HepG2 (cell line): ENCODE data around the gene ALDH7A1. TPM values are rescaled to one million over a fixed set of nuclear protein-coding genes. Genes with fewer than 3 reads are reported as not detected.
A peak's percentile ranks its signal among the peaks of the same experiment; 100 is the strongest.

Experiments used
- ATAC-seq: fragments of 200-7000 bp; cut with Tn5 transposase; 3 replicates; pipeline ENCODE4 v1.9.1; 2020; ENCODE audit warnings: mild to moderate bottlenecking, moderate library complexity
- BruUV-seq: library from RNA; stranded (reverse); fragments of 400-500 nt; replicated peaks from 2 replicates; lab custom pipeline; 2021; lab: Mats Ljungman, UMichigan
- CTCF ChIA-PET: fragments of 300-600 bp; formaldehyde crosslinking; extraction: SDS; loops from one replicate; lab custom pipeline; 2021; ENCODE audit warnings: low total read pairs, inconsistent platforms, low intra/inter-chr PET ratio; lab: Yijun Ruan, JAX
- POLR2A ChIA-PET: fragments of 350-600 bp; sonication (Branson Sonifier 250); formaldehyde crosslinking; loops from one replicate; lab custom pipeline; 2020; ENCODE audit warnings: antibody characterized with exemption, inconsistent platforms; lab: Yijun Ruan, JAX
- DNase-seq: peaks from one replicate; pipeline ENCODE4 v3.0.0-alpha.2; 2015; ENCODE audit warnings: low spot score
- FAIRE-seq: peaks from 3 replicates; lab custom pipeline; 2011; peaks lifted over from hg19 to GRCh38; lab: Jason Lieb, UNC
- H2AFZ ChIP-seq: one replicate; pipeline ENCODE4 v1.6.1; 2011; ENCODE audit warnings: low read length, inconsistent platforms
- H3K27ac ChIP-seq: fragments of 300-600 bp; 3 replicates; pipeline ENCODE4 v1.8.0; 2011; ENCODE audit warnings: mixed run types, mild to moderate bottlenecking, mixed read lengths, low read length, inconsistent platforms; ENCODE audit not compliant: insufficient read depth; ENCODE audit errors: extremely low read length
- H3K27me3 ChIP-seq, 2 experiments: fragments of 200-600 bp in 1 of 2; 2 replicates in 1 of 2; 3 replicates in 1 of 2; pipeline versions ENCODE4 v1.6.0 to v1.8.0; 2011; ENCODE audit warnings: low read length in 2 of 2, mild to moderate bottlenecking in 2 of 2, moderate library complexity in 2 of 2, inconsistent platforms in 1 of 2; ENCODE audit not compliant: insufficient read depth in 2 of 2, control insufficient read depth in 1 of 2
- H3K36me3 ChIP-seq, 2 experiments: fragments of 200-600 bp in 1 of 2; replicated peaks in 1 of 2; 2 replicates in 1 of 2; 3 replicates in 1 of 2; pipeline versions ENCODE4 v1.5.1 to v1.8.0; 2011; ENCODE audit warnings: low read length in 2 of 2, inconsistent platforms in 1 of 2; ENCODE audit not compliant: insufficient read depth in 2 of 2, control insufficient read depth in 1 of 2
- H3K4me1 ChIP-seq: 2 replicates; pipeline ENCODE4 v1.5.1; 2012; ENCODE audit warnings: low read length, inconsistent platforms; ENCODE audit not compliant: insufficient read depth
- H3K4me2 ChIP-seq: 2 replicates; pipeline ENCODE4 v1.6.0; 2011; ENCODE audit warnings: low read depth, low read length, inconsistent platforms
- H3K4me3 ChIP-seq, 3 experiments: fragments of 200-600 bp in 1 of 3; sonication (generic), shearing (Covaris generic) in 1 of 3; replicated peaks in 1 of 3; 2 replicates each; pipeline ENCODE4 v1.5.1; 2011 to 2016; ENCODE audit warnings: low read length in 3 of 3, inconsistent platforms in 2 of 3, low read depth in 2 of 3, mild to moderate bottlenecking in 2 of 3, control low read depth in 1 of 3, mixed read lengths in 1 of 3; ENCODE audit not compliant: insufficient read depth in 1 of 3
- H3K79me2 ChIP-seq: one replicate; pipeline ENCODE4 v1.6.1; 2011; ENCODE audit warnings: low read length, inconsistent platforms; ENCODE audit not compliant: insufficient read depth
- H3K9ac ChIP-seq: 2 replicates; pipeline ENCODE4 v1.6.0; 2011; ENCODE audit warnings: mild to moderate bottlenecking, low read depth, low read length, inconsistent platforms; ENCODE audit not compliant: insufficient read depth
- H3K9me3 ChIP-seq: 2 replicates; pipeline ENCODE4 v1.5.1; 2012; ENCODE audit warnings: mild to moderate bottlenecking, low read length
- H4K20me1 ChIP-seq: 2 replicates; pipeline ENCODE4 v1.6.0; 2011; ENCODE audit warnings: inconsistent platforms, mild to moderate bottlenecking, low read length, moderate library complexity; ENCODE audit not compliant: insufficient read depth
- NFRKB ChIP-seq: fragments of 450-650 bp; IDR thresholded peaks from 2 replicates; pipeline ENCODE4 v1.6.1; 2017
- ZBTB43 ChIP-seq: sonication (generic); formaldehyde crosslinking; conservative IDR thresholded peaks from 2 replicates; pipeline ENCODE4 v1.4.0; 2020; ENCODE audit warnings: missing genetic modification reagents
- ZNF121 ChIP-seq: sonication (generic); formaldehyde crosslinking; IDR thresholded peaks from 2 replicates; pipeline ENCODE4 v1.5.0; 2020; ENCODE audit warnings: mild to moderate bottlenecking, missing genetic modification reagents
- ZNF878 ChIP-seq: sonication (generic); formaldehyde crosslinking; IDR thresholded peaks from 2 replicates; pipeline ENCODE4 v1.8.1; 2023; ENCODE audit warnings: mild to moderate bottlenecking, missing genetic modification reagents, moderate library complexity
- WGBS: methylation state at CpG from one replicate; pipeline ENCODE4 v1.1.6; 2017; ENCODE audit warnings: low lambda C conversion rate; 5-methylcytosine and 5-hydroxymethylcytosine counted together
- in situ Hi-C: cut with HindIII; loops from 2 replicates; pipeline ENCODE4 v1.10.0; 2017; ENCODE audit warnings: low pct_unique_long_range_greater_than_20kb; ENCODE audit not compliant: extremely low pct_ligation_motif_present
- intact Hi-C: fragments of 100-400 bp; cut with micrococcal nuclease; formaldehyde crosslinking; loops from one replicate; pipeline ENCODE4 v1.10.0; 2022; ENCODE audit not compliant: unreplicated experiment
- polyA plus RNA-seq, 8 experiments: library from polyadenylated mRNA; depleted of rRNA in 3 of 8; stranded (reverse) in 7 of 8; unstranded in 1 of 8; fragments of >200 nt; fragmentation: Illumina TruSeq in 4 of 8; extraction: Trizol in 4 of 8; gene quantifications; 2 replicates each; pipeline versions ENCODE4 v1.2.1 to v1.2.3, GENCODE V29; 2011 to 2016; ENCODE audit warnings: low read depth in 4 of 8, missing spikeins in 1 of 8, mixed read lengths in 1 of 8; ENCODE audit not compliant: insufficient read depth in 1 of 8
- total RNA-seq, 5 experiments: library from RNA; depleted of rRNA; stranded (reverse); fragments of >200 nt; fragmentation: Illumina TruSeq; extraction: Trizol; gene quantifications; 2 replicates each; pipeline ENCODE4 v1.2.3, GENCODE V29; 2016; ENCODE audit warnings: low read depth in 1 of 5
- TF ChIP-seq, protein P1 (sequence below), 2 experiments: sonication (generic) in 1 of 2; formaldehyde crosslinking in 1 of 2; IDR thresholded peaks; 2 replicates each; pipeline versions ENCODE4 v1.6.1 to v1.9.0; 2014 to 2022; ENCODE audit warnings: antibody characterized with exemption in 1 of 2, borderline replicate concordance in 1 of 2, inconsistent platforms in 1 of 2, low read depth in 1 of 2, missing genetic modification reagents in 1 of 2
- TF ChIP-seq, protein P2 (sequence below): sonication (generic); formaldehyde crosslinking; IDR thresholded peaks from 2 replicates; pipeline ENCODE4 v1.4.0; 2020; ENCODE audit warnings: mild to moderate bottlenecking, missing genetic modification reagents
- TF ChIP-seq, protein P3 (sequence below): sonication (generic); formaldehyde crosslinking; IDR thresholded peaks from one replicate; pipeline ENCODE4 v1.5.1; 2020; ENCODE audit warnings: mild to moderate bottlenecking, missing genetic modification reagents; ENCODE audit errors: not compliant biosample characterization

Gene ALDH7A1
- total and polyA plus RNA-seq, 2 of the 13 experiments (the other 11 are each of a cell fraction or from before 2014, with no cell fraction given), result 69.0 to 100 TPM

- intact Hi-C loops, result loop anchor here (5.0 kb wide), 1 partner anchor 43 kb away; no protein-coding TSS in a partner anchor
- CTCF ChIA-PET, result no interaction called here
- in situ Hi-C loops, result loop anchor here (5.0 kb wide), 1 partner anchor 142 kb away; no protein-coding TSS in a partner anchor
These were observed 100.6 kb downstream of the ALDH7A1 start for GRCh38 chr5:126494393-126494792.

More at GRCh38 chr5:126494393-126494792, 100.6 kb downstream of the ALDH7A1 start:
- 93% methylated on average over 3 of the region's 3 CpGs for WGBS
- POLR2A ChIA-PET, result no interaction called here
- TF ChIP-seq ZNF878 (CRISPR knock-in tag), result no peak
- no peak for TF ChIP-seq NFRKB
- TF ChIP-seq ZNF121, result peak; percentile 70; the same call in 1 of the 2 replicates
- TF ChIP-seq, protein P1, sequence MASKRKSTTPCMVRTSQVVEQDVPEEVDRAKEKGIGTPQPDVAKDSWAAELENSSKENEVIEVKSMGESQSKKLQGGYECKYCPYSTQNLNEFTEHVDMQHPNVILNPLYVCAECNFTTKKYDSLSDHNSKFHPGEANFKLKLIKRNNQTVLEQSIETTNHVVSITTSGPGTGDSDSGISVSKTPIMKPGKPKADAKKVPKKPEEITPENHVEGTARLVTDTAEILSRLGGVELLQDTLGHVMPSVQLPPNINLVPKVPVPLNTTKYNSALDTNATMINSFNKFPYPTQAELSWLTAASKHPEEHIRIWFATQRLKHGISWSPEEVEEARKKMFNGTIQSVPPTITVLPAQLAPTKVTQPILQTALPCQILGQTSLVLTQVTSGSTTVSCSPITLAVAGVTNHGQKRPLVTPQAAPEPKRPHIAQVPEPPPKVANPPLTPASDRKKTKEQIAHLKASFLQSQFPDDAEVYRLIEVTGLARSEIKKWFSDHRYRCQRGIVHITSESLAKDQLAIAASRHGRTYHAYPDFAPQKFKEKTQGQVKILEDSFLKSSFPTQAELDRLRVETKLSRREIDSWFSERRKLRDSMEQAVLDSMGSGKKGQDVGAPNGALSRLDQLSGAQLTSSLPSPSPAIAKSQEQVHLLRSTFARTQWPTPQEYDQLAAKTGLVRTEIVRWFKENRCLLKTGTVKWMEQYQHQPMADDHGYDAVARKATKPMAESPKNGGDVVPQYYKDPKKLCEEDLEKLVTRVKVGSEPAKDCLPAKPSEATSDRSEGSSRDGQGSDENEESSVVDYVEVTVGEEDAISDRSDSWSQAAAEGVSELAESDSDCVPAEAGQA (IDR thresholded peaks at IDR 0.05; ENCODE audit: low read depth), result no peak
- TF ChIP-seq, protein P1 (CRISPR knock-in tag; IDR thresholded peaks at IDR 0.05; ENCODE audit: borderline replicate concordance), result no peak
- TF ChIP-seq, protein P2, sequence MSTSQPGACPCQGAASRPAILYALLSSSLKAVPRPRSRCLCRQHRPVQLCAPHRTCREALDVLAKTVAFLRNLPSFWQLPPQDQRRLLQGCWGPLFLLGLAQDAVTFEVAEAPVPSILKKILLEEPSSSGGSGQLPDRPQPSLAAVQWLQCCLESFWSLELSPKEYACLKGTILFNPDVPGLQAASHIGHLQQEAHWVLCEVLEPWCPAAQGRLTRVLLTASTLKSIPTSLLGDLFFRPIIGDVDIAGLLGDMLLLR (CRISPR knock-in tag), result no peak
- TF ChIP-seq ZBTB43 (CRISPR knock-in tag), result no peak
- TF ChIP-seq, protein P3, sequence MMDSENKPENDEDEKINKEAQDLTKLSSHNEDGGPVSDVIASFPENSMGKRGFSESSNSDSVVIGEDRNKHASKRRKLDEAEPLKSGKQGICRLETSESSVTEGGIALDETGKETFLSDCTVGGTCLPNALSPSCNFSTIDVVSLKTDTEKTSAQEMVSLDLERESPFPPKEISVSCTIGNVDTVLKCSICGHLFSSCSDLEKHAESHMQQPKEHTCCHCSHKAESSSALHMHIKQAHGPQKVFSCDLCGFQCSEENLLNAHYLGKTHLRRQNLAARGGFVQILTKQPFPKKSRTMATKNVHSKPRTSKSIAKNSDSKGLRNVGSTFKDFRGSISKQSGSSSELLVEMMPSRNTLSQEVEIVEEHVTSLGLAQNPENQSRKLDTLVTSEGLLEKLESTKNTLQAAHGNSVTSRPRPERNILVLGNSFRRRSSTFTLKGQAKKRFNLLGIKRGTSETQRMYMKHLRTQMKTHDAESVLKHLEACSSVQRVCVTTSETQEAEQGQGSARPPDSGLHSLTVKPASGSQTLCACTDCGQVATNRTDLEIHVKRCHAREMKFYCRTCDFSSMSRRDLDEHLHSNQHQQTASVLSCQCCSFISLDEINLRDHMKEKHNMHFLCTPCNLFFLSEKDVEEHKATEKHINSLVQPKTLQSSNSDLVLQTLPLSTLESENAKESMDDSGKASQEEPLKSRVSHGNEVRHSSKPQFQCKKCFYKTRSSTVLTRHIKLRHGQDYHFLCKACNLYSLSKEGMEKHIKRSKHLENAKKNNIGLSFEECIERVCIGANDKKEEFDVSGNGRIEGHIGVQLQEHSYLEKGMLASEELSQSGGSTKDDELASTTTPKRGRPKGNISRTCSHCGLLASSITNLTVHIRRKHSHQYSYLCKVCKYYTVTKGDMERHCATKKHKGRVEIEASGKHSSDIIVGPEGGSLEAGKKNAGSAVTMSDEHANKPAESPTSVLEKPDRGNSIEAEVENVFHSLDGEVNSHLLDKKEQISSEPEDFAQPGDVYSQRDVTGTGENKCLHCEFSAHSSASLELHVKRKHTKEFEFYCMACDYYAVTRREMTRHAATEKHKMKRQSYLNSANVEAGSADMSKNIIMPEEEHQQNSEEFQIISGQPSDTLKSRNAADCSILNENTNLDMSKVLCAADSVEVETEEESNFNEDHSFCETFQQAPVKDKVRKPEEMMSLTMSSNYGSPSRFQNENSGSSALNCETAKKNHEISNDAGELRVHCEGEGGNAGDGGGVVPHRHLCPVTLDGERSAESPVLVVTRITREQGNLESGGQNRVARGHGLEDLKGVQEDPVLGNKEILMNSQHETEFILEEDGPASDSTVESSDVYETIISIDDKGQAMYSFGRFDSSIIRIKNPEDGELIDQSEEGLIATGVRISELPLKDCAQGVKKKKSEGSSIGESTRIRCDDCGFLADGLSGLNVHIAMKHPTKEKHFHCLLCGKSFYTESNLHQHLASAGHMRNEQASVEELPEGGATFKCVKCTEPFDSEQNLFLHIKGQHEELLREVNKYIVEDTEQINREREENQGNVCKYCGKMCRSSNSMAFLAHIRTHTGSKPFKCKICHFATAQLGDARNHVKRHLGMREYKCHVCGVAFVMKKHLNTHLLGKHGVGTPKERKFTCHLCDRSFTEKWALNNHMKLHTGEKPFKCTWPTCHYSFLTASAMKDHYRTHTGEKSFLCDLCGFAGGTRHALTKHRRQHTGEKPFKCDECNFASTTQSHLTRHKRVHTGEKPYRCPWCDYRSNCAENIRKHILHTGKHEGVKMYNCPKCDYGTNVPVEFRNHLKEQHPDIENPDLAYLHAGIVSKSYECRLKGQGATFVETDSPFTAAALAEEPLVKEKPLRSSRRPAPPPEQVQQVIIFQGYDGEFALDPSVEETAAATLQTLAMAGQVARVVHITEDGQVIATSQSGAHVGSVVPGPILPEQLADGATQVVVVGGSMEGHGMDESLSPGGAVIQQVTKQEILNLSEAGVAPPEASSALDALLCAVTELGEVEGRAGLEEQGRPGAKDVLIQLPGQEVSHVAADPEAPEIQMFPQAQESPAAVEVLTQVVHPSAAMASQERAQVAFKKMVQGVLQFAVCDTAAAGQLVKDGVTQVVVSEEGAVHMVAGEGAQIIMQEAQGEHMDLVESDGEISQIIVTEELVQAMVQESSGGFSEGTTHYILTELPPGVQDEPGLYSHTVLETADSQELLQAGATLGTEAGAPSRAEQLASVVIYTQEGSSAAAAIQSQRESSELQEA (CRISPR knock-in tag), result no peak
- TF ChIP-seq, all 625 proteins: peak for 1
- BruUV-seq, result no TSS peak
- FAIRE-seq (no peak), DNase-seq (no peak), ATAC-seq (no peak)
- Histone ChIP-seq H3K36me3 (peaks cover 0 to 9% of the 10 kb centered on the region in 2 experiments; a peak in 2 of 5 replicates), H3K79me2 (no peaks in the 10 kb centered on the region), H3K9me3 (no peaks in the 10 kb centered on the region), H3K4me2 (no peak overlapping the region), H2AFZ (no peak overlapping the region), H3K9ac (no peak overlapping the region), H3K27me3 (no peaks in the 10 kb centered on the region), H3K4me1 (no peaks in the 10 kb centered on the region), H3K27ac (no peak overlapping the region), H4K20me1 (no peaks in the 10 kb centered on the region), H3K4me3 (no peak overlapping the region)
